ENCODE results near the gene ADAM19. TPM values are rescaled to one million over a fixed set of nuclear protein-coding genes. Genes with fewer than 3 reads are reported as not detected.
A peak's percentile ranks its signal among the peaks of the same experiment; 100 is the strongest.

The ADAM19 gene
- total RNA-seq, 4 donors from 2014 or later, result 6.4 to 15.2 (median 10.0) TPM

DNA sequence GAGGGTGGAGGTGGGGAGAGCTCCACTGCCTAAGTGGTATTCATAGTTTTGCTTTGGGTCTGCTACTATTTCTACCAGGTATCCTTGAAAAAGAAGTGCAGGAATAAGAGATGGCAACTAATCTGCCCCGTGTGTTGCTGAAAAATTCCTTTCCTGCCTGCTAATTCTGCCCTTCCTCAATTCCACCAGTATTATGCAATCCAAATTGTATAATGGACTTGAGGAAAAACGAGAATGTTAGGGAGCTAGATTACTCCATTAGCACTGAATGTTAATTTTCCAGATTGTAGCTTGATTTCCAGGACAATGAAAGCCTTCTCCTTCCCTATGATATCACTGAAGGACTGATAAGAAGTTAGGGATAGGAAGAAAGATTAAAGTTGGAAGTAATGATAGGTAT is 16.9 kb downstream of the ADAM19 start:
- no peak overlapping the region for H3K27ac ChIP-seq

DNA sequence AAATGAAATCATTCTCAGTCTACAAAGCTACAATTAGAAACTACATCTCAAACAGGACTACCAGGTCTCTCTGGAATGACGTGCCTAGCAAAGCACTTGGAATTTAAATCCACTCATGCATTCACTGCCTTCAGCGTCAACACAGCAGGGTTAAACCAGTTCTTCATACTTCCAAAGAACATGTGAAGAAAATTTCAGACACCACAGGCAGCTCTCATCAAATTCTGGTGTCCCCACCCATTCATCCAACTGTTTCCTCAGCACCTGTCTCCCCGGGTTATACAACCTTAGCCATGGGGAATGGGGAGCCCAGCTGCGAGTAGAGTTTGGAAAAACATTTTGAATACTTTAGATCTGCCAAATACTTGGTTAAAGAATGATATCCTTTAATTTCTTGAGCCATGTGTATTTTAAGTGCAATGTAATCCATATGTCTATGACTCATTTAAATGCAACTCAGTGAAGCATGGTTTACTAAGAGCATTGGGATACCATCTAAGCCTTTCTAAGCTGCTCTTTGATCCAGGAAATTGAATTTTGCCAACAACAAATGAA is 17.5 kb downstream of the ADAM19 start:
- 43 to 56% methylated on average over 4 of the region's 4 CpGs for WGBS, 2 donors
- intact Hi-C loops (cut with DNase I), result no loop called here
- Histone ChIP-seq H3K36me3 (no peaks in the 10 kb centered on the region), H3K4me1 (peaks cover 6 to 41% of the 10 kb centered on the region in 2 donors), H3K4me3 (replicated peaks in 1 of 3) (no peak overlapping the region), H3K27ac (peak overlapping the region in 1 of 3 donors; percentile 33), H3K9me3 (no peaks in the 10 kb centered on the region), H3K27me3 (no peaks in the 10 kb centered on the region)
- DNase-seq, result peak in 1 of 2 donors; percentile 43
- TF ChIP-seq POLR2A (IDR thresholded peaks at IDR 0.05), result no peak
- TF ChIP-seq, protein P1, sequence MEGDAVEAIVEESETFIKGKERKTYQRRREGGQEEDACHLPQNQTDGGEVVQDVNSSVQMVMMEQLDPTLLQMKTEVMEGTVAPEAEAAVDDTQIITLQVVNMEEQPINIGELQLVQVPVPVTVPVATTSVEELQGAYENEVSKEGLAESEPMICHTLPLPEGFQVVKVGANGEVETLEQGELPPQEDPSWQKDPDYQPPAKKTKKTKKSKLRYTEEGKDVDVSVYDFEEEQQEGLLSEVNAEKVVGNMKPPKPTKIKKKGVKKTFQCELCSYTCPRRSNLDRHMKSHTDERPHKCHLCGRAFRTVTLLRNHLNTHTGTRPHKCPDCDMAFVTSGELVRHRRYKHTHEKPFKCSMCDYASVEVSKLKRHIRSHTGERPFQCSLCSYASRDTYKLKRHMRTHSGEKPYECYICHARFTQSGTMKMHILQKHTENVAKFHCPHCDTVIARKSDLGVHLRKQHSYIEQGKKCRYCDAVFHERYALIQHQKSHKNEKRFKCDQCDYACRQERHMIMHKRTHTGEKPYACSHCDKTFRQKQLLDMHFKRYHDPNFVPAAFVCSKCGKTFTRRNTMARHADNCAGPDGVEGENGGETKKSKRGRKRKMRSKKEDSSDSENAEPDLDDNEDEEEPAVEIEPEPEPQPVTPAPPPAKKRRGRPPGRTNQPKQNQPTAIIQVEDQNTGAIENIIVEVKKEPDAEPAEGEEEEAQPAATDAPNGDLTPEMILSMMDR (IDR thresholded peaks at IDR 0.05), result no peak

More for the DNA sequence above, 16.9 kb downstream of the ADAM19 start:
- Histone ChIP-seq H3K4me3 (replicated peaks in 1 of 3) (no peak overlapping the region), H3K36me3 (no peaks in the 10 kb centered on the region), H3K4me1 (peaks cover 6 to 46% of the 10 kb centered on the region in 2 donors), H3K27me3 (no peaks in the 10 kb centered on the region), H3K9me3 (no peaks in the 10 kb centered on the region)
- no peak for DNase-seq
- TF ChIP-seq POLR2A (IDR thresholded peaks at IDR 0.05), result no peak
- TF ChIP-seq, protein P1 (IDR thresholded peaks at IDR 0.05), result no peak
- intact Hi-C loops (cut with DNase I), result no loop called here
- 43 to 64% methylated on average over 2 of the region's 2 CpGs for WGBS, 2 donors

DNA sequence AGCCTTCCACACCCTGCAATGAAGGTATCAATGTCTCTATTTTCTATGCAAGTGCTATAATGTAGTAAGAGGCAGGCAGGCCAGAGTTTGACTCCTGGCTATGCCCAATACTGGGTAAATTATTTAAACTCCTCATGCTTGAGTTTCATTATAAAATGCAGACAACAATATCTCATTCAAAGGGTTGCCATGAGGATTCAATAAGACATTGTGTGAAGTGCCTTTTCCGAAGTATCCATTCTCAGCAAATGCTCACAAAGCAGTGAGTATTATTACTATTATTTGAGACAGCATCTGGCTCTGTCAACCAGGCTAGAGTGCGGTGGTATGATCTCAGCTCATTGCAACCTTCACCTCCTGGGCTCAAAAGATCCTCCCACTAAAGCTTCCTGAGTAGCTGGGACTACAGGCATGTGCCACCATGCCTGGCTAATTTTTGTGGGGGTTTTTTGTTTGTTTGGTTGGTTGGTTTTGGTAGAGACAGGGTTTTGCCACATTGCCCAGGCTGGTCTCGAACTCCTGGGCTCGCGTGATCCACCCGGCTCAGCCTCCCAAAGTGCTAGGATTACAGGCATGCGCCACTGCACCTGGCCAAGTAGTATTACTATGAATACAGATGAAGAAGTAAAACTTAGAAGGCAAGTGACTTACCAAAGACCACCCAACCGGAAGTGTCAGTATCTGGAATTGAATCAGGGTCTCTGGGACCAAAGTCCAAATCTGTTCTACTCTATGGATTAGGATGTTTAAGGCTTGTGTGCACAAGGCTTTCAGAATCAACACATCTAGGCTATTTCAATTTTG is 18.8 kb downstream of the ADAM19 start:
- peaks cover 6 to 34% of the 10 kb centered on the region in 2 donors for H3K4me1 ChIP-seq
- no peaks in the 10 kb centered on the region for H3K36me3 ChIP-seq
- no peak for DNase-seq
- no peak for TF ChIP-seq POLR2A (IDR thresholded peaks at IDR 0.05)
- TF ChIP-seq, protein P1 (IDR thresholded peaks at IDR 0.05), result no peak
- no peaks in the 10 kb centered on the region for H3K9me3 ChIP-seq
- 94 to 95% methylated on average over 7 to 8 of the region's 8 CpGs for WGBS, 2 donors
- intact Hi-C loops (cut with DNase I), result no loop called here
- H3K27ac ChIP-seq, result peak overlapping the region in 1 of 3 donors; percentile 33
- H3K27me3 ChIP-seq, result no peaks in the 10 kb centered on the region
- no peak overlapping the region for H3K4me3 ChIP-seq (replicated peaks in 1 of 3)

DNA sequence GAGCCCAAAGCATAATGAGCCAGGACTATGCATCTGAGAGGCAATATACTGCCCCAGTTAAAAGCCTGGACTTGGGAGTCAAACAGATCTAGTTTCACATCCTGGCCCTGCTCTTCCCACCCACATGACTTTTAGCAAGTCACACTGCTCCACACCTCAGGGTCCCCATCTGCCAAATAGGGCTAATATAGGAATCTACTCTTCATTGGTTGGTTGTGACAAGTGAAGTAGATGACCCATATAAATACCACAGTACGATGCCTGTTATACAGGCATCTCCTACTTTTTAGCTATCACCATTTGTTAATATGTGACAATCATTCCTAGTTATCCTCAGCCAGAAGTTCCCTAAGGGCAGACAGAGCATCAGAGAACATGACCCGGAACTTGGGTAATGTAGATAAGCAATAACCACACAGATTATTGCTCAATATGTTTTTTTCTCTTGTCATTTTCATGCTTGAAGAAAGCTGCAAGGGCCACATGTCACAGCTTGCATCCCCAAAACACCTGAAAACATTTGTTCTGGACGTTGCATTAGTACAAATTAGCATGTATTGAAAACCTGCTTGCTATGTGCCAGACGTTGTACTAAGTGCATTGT is 20.4 kb downstream of the ADAM19 start:
- Histone ChIP-seq H3K36me3 (no peaks in the 10 kb centered on the region), H3K4me1 (peaks cover 6 to 34% of the 10 kb centered on the region in 2 donors)
- DNase-seq, result no peak

More for the DNA sequence above, 20.4 kb downstream of the ADAM19 start:
- WGBS, 2 donors, result 84% methylated on average over 4 of the region's 4 CpGs
- no peak overlapping the region for H3K27ac ChIP-seq
- no peaks in the 10 kb centered on the region for H3K9me3 ChIP-seq
- no peak overlapping the region for H3K4me3 ChIP-seq (replicated peaks in 1 of 3)
- no peaks in the 10 kb centered on the region for H3K27me3 ChIP-seq
- intact Hi-C loops (cut with DNase I), result no loop called here
- TF ChIP-seq POLR2A (IDR thresholded peaks at IDR 0.05), result no peak
- TF ChIP-seq, protein P1 (IDR thresholded peaks at IDR 0.05), result no peak
